Measurements from ENCODE around the gene AXIN1. TPM values are rescaled to one million over a fixed set of nuclear protein-coding genes. Genes with fewer than 3 reads are reported as not detected.
"Not testable (repeated sequence)": the region's sequence is repeated elsewhere in the genome, so short reads cannot be mapped to it uniquely, and the experiment has no call there.

Gene AXIN1
- total RNA-seq, 1 experiment from 2014 or later: 46.9 TPM

- H3K9me3 ChIP-seq, H3K27me3 ChIP-seq, DNase-seq, H3K4me3 ChIP-seq: not testable (repeated sequence)
- H3K36me3 ChIP-seq: peaks cover 62% of the 10 kb centered on the region
Observed at GRCh38 chr16:348495-348894, 4.0 kb downstream of the AXIN1 start.

- H3K4me3 ChIP-seq: no peak overlapping the region
- no peak for DNase-seq
- no peaks in the 10 kb centered on the region for H3K9me3 ChIP-seq
- H3K27me3 ChIP-seq: no peaks in the 10 kb centered on the region
- peaks cover 74% of the 10 kb centered on the region for H3K36me3 ChIP-seq
Observed at GRCh38 chr16:347203-347602, 5.3 kb downstream of the AXIN1 start.

GRCh38 chr16:346587-346986 is 5.9 kb downstream of the AXIN1 start:
- Histone ChIP-seq H3K4me3 (no peak overlapping the region), H3K9me3 (no peaks in the 10 kb centered on the region), H3K27me3 (no peaks in the 10 kb centered on the region), H3K36me3 (peaks cover 76% of the 10 kb centered on the region)
- no peak for DNase-seq

- no peak for DNase-seq
- Histone ChIP-seq H3K4me3 (no peak overlapping the region), H3K36me3 (peaks cover 77% of the 10 kb centered on the region), H3K27me3 (no peaks in the 10 kb centered on the region), H3K9me3 (no peaks in the 10 kb centered on the region)
Observed at GRCh38 chr16:345772-346171, 6.8 kb downstream of the AXIN1 start.

- H3K36me3 ChIP-seq: peaks cover 50% of the 10 kb centered on the region
- no peak overlapping the region for H3K4me3 ChIP-seq
- DNase-seq: no peak
- no peaks in the 10 kb centered on the region for H3K9me3 ChIP-seq
- H3K27me3 ChIP-seq: no peaks in the 10 kb centered on the region
Observed at GRCh38 chr16:342455-343213, 9.9 kb downstream of the AXIN1 start.

GRCh38 chr16:341974-342336 is 10.6 kb downstream of the AXIN1 start:
- peaks cover 43% of the 10 kb centered on the region for H3K36me3 ChIP-seq
- not testable (repeated sequence) for DNase-seq, H3K27me3 ChIP-seq, H3K4me3 ChIP-seq, H3K9me3 ChIP-seq

GRCh38 chr16:341095-341973 is 11.2 kb downstream of the AXIN1 start:
- not testable (repeated sequence) for H3K9me3 ChIP-seq, H3K4me3 ChIP-seq, DNase-seq, H3K27me3 ChIP-seq
- peaks cover 37% of the 10 kb centered on the region for H3K36me3 ChIP-seq

- DNase-seq: no peak
- Histone ChIP-seq H3K9me3 (no peaks in the 10 kb centered on the region), H3K36me3 (peaks cover 33% of the 10 kb centered on the region), H3K27me3 (no peaks in the 10 kb centered on the region), H3K4me3 (no peak overlapping the region)
Observed at GRCh38 chr16:340370-341091, 12.0 kb downstream of the AXIN1 start.

GRCh38 chr16:339680-340079 is 12.8 kb downstream of the AXIN1 start:
- H3K27me3 ChIP-seq: no peaks in the 10 kb centered on the region
- peaks cover 26% of the 10 kb centered on the region for H3K36me3 ChIP-seq
- no peak overlapping the region for H3K4me3 ChIP-seq
- no peaks in the 10 kb centered on the region for H3K9me3 ChIP-seq
- no peak for DNase-seq

GRCh38 chr16:337975-338575 is 14.4 kb downstream of the AXIN1 start:
- no peak for DNase-seq
- no peaks in the 10 kb centered on the region for H3K9me3 ChIP-seq
- no peaks in the 10 kb centered on the region for H3K27me3 ChIP-seq
- H3K4me3 ChIP-seq: no peak overlapping the region
- H3K36me3 ChIP-seq: peaks cover 17% of the 10 kb centered on the region

GRCh38 chr16:337437-337836 is 15.1 kb downstream of the AXIN1 start:
- H3K27me3 ChIP-seq: no peaks in the 10 kb centered on the region
- DNase-seq: no peak
- no peaks in the 10 kb centered on the region for H3K9me3 ChIP-seq
- H3K36me3 ChIP-seq: peaks cover 10% of the 10 kb centered on the region
- H3K4me3 ChIP-seq: no peak overlapping the region

- DNase-seq: no peak
- Histone ChIP-seq H3K27me3 (no peaks in the 10 kb centered on the region), H3K9me3 (no peaks in the 10 kb centered on the region), H3K4me3 (no peak overlapping the region), H3K36me3 (peaks cover 4% of the 10 kb centered on the region; the same call in 1 of the 2 replicates)
Observed at GRCh38 chr16:336269-336668, 16.3 kb downstream of the AXIN1 start.

- H3K4me3 ChIP-seq, DNase-seq, H3K27me3 ChIP-seq, H3K9me3 ChIP-seq: not testable (repeated sequence)
- peaks cover 11% of the 10 kb centered on the region for H3K36me3 ChIP-seq
Observed at GRCh38 chr16:334861-335632, 17.5 kb downstream of the AXIN1 start.

GRCh38 chr16:334164-334832 is 18.2 kb downstream of the AXIN1 start:
- H3K36me3 ChIP-seq: peaks cover 11% of the 10 kb centered on the region
- H3K27me3 ChIP-seq, DNase-seq, H3K9me3 ChIP-seq, H3K4me3 ChIP-seq: not testable (repeated sequence)

GRCh38 chr16:333406-334094 is 19.0 kb downstream of the AXIN1 start:
- H3K9me3 ChIP-seq: no peaks in the 10 kb centered on the region
- no peak overlapping the region for H3K4me3 ChIP-seq
- no peak for DNase-seq
- peaks cover 11% of the 10 kb centered on the region for H3K36me3 ChIP-seq
- no peaks in the 10 kb centered on the region for H3K27me3 ChIP-seq
